HEK293 (cell line): ENCODE results near the gene TOPBP1.
A peak's percentile ranks its signal among the peaks of the same experiment; 100 is the strongest.

Experiments used
- CTCF ChIA-PET: fragments of 350-600 bp; formaldehyde crosslinking; extraction: SDS; loops from one replicate; lab custom pipeline; 2021; ENCODE audit warnings: antibody characterized with exemption; lab: Yijun Ruan, JAX
- POLR2A ChIA-PET: fragments of 300-600 bp; formaldehyde crosslinking; extraction: SDS; loops from one replicate; lab custom pipeline; 2020; ENCODE audit warnings: antibody characterized with exemption, inconsistent platforms; lab: Yijun Ruan, JAX
- H3K27ac ChIP-seq: fragments of 200-500 bp; sonication (Bioruptor generic); 2 replicates; pipeline ENCODE4 v1.5.1; 2014; ENCODE audit warnings: low read depth, low read length, control low read depth, inconsistent platforms; ENCODE audit errors: extremely low read depth
- H3K36me3 ChIP-seq, 2 experiments: fragments of 200-500 bp in 1 of 2; sonication (Bioruptor generic) in 1 of 2; 1 replicate in 1 of 2; 2 replicates in 1 of 2; pipeline ENCODE4 v1.5.1; 2014 to 2017; ENCODE audit warnings: inconsistent platforms in 2 of 2, low read length in 2 of 2; ENCODE audit not compliant: control insufficient read depth in 2 of 2, insufficient read depth in 1 of 2
- H3K4me1 ChIP-seq: fragments of 200-500 bp; sonication (Bioruptor generic); 2 replicates; pipeline ENCODE4 v1.5.1; 2014; ENCODE audit warnings: mild to moderate bottlenecking, low read length, inconsistent platforms; ENCODE audit not compliant: control insufficient read depth, insufficient read depth
- H3K4me3 ChIP-seq: 2 replicates; pipeline ENCODE4 v1.5.1; 2011; ENCODE audit warnings: low read depth, mild to moderate bottlenecking, control low read depth, low read length, moderate library complexity
- H3K9me3 ChIP-seq: fragments of 200-500 bp; sonication (Bioruptor generic); 2 replicates; pipeline ENCODE4 v1.5.1; 2014; ENCODE audit warnings: low read depth, low read length, inconsistent platforms; ENCODE audit not compliant: control insufficient read depth, insufficient read depth
- EGR2 ChIP-seq: fragments of 450-650 bp; formaldehyde crosslinking; IDR thresholded peaks from 2 replicates; pipeline ENCODE4 v1.5.1; 2016; ENCODE audit warnings: low read depth, missing biosample characterization, missing genetic modification characterization
- KLF10 ChIP-seq: fragments of 450-650 bp; IDR thresholded peaks from 2 replicates; pipeline ENCODE4 v1.5.1; 2018; ENCODE audit warnings: missing biosample characterization, mild to moderate bottlenecking, missing genetic modification characterization
- PRDM1 ChIP-seq: fragments of 450-650 bp; formaldehyde crosslinking; IDR thresholded peaks from 2 replicates; pipeline ENCODE4; 2016; ENCODE audit warnings: missing biosample characterization, missing genetic modification characterization
- PRDM2 ChIP-seq: fragments of 450-650 bp; formaldehyde crosslinking; IDR thresholded peaks from 2 replicates; pipeline ENCODE4 v1.5.1; 2016; ENCODE audit warnings: missing biosample characterization, missing genetic modification characterization, borderline replicate concordance
- SALL2 ChIP-seq: fragments of 450-650 bp; formaldehyde crosslinking; IDR thresholded peaks from 2 replicates; pipeline ENCODE4 v1.5.0; 2017; ENCODE audit warnings: missing biosample characterization, mild to moderate bottlenecking, missing genetic modification characterization, borderline replicate concordance
- SCRT1 ChIP-seq: fragments of 450-650 bp; formaldehyde crosslinking; IDR thresholded peaks from 2 replicates; pipeline ENCODE4 v1.5.1; 2016; ENCODE audit warnings: missing biosample characterization, missing genetic modification characterization, borderline replicate concordance
- SCRT2 ChIP-seq: fragments of 450-650 bp; formaldehyde crosslinking; IDR thresholded peaks from 2 replicates; pipeline ENCODE4 v1.5.1; 2016; ENCODE audit warnings: missing biosample characterization, missing genetic modification characterization
- ZFHX2 ChIP-seq: fragments of 450-650 bp; formaldehyde crosslinking; conservative IDR thresholded peaks from 2 replicates; pipeline ENCODE4 v1.5.1; 2016; ENCODE audit warnings: missing biosample characterization, missing genetic modification characterization
- ZNF10 ChIP-seq: fragments of 450-650 bp; formaldehyde crosslinking; IDR thresholded peaks from 2 replicates; pipeline ENCODE4 v1.5.1; 2017; ENCODE audit warnings: missing biosample characterization, missing genetic modification characterization
- ZNF398 ChIP-seq: fragments of 450-650 bp; formaldehyde crosslinking; IDR thresholded peaks from 2 replicates; pipeline ENCODE4 v1.5.1; 2017; ENCODE audit warnings: missing biosample characterization, missing genetic modification characterization
- ZNF530 ChIP-seq: fragments of 450-650 bp; formaldehyde crosslinking; IDR thresholded peaks from 2 replicates; pipeline ENCODE4 v1.5.1; 2016; ENCODE audit warnings: low read depth, missing biosample characterization, missing genetic modification characterization
- ZNF555 ChIP-seq: fragments of 450-650 bp; formaldehyde crosslinking; conservative IDR thresholded peaks from 2 replicates; pipeline ENCODE4 v1.5.1; 2017; ENCODE audit warnings: missing biosample characterization, mild to moderate bottlenecking, missing genetic modification characterization, inconsistent platforms
- ZNF777 ChIP-seq: fragments of 450-650 bp; formaldehyde crosslinking; IDR thresholded peaks from 2 replicates; pipeline ENCODE4 v1.5.1; 2017; ENCODE audit warnings: missing biosample characterization, missing genetic modification characterization, borderline replicate concordance
- TF ChIP-seq, protein P1 (sequence below): fragments of 450-650 bp; formaldehyde crosslinking; IDR thresholded peaks from 2 replicates; pipeline ENCODE4 v1.5.1; 2016; ENCODE audit warnings: missing biosample characterization, missing genetic modification characterization, borderline replicate concordance

The TOPBP1 gene

DNA sequence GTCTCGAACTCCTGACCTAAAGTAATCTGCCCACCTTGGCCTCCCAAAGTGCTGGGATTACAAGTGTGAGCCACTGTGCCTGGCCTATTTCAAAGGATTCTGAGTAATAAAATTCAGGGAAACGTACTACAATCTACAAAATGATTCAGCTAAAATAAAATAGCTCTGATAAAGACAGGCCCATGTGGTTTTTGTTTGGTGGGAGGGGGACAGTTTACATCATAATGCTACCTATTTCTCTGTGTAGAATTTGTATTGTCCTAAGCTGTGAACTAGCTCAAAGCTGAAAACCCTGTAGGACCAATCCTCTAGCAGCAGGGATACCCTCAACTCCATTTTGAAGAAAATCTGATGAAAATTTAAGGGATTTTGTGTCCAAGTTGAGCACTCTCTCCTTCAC is 62.5 kb downstream of the TOPBP1 start (continued):
- TF ChIP-seq ZNF777 (tag by site-specific recombination) (no peak), ZNF10 (tag by site-specific recombination) (no peak), KLF10 (tag by site-specific recombination) (no peak)

DNA sequence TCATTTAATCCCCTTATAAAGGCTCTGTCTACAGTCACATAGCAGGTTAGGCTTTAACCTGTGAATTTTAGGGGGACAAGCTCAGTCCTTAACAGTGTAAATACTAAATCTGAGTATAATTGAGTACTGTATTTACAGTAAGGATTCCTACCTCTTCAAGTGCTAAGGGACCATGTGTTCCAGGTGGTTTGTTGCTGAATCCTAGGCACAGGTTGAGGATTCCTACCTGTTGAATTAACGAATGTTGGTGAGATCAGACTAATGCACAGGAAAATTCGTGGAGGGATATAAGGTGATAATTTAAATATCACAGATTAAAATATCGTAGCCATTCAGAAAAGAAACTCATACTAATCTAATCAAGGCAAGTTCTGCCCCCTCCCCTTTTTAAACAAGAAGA is 63.3 kb downstream of the TOPBP1 start:
- POLR2A ChIA-PET = no interaction called here
- H3K4me1 ChIP-seq = no peaks in the 10 kb centered on the region
- no peak for TF ChIP-seq PRDM2 (tag by site-specific recombination)
- no peak for TF ChIP-seq ZNF555
- TF ChIP-seq, protein P1, sequence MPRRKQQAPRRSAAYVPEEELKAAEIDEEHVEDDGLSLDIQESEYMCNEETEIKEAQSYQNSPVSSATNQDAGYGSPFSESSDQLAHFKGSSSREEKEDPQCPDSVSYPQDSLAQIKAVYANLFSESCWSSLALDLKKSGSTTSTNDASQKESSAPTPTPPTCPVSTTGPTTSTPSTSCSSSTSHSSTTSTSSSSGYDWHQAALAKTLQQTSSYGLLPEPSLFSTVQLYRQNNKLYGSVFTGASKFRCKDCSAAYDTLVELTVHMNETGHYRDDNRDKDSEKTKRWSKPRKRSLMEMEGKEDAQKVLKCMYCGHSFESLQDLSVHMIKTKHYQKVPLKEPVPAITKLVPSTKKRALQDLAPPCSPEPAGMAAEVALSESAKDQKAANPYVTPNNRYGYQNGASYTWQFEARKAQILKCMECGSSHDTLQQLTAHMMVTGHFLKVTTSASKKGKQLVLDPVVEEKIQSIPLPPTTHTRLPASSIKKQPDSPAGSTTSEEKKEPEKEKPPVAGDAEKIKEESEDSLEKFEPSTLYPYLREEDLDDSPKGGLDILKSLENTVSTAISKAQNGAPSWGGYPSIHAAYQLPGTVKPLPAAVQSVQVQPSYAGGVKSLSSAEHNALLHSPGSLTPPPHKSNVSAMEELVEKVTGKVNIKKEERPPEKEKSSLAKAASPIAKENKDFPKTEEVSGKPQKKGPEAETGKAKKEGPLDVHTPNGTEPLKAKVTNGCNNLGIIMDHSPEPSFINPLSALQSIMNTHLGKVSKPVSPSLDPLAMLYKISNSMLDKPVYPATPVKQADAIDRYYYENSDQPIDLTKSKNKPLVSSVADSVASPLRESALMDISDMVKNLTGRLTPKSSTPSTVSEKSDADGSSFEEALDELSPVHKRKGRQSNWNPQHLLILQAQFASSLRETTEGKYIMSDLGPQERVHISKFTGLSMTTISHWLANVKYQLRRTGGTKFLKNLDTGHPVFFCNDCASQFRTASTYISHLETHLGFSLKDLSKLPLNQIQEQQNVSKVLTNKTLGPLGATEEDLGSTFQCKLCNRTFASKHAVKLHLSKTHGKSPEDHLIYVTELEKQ (tag by site-specific recombination) = no peak
- TF ChIP-seq SCRT1 (tag by site-specific recombination) = peak; percentile 57; the same call in 1 of the 2 replicates
- TF ChIP-seq ZNF398 (tag by site-specific recombination) = no peak
- no peak for TF ChIP-seq PRDM1 (tag by site-specific recombination)
- peak; percentile 69 for TF ChIP-seq SCRT2 (tag by site-specific recombination)
- TF ChIP-seq, all 188 proteins: peak for 2
- H3K9me3 ChIP-seq = no peaks in the 10 kb centered on the region
- peaks cover under 1 to 33% of the 10 kb centered on the region in 2 experiments; a peak in 2 of 3 replicates for H3K36me3 ChIP-seq
- no peak overlapping the region for H3K27ac ChIP-seq
- H3K4me3 ChIP-seq = no peak overlapping the region
- CTCF ChIA-PET = no interaction called here

GRCh38 chr3:133595341-133595740 is 66.4 kb downstream of the TOPBP1 start:
- POLR2A ChIA-PET = interaction anchor here (1.4 kb wide), 1 partner anchor 10 kb away, joined by 3 read pairs; no protein-coding TSS in a partner anchor

More at GRCh38 chr3:133595341-133595740, 66.4 kb downstream of the TOPBP1 start:
- no peak overlapping the region for H3K4me3 ChIP-seq
- TF ChIP-seq ZFHX2 (tag by site-specific recombination) = 0 out of 2 replicates have a peak, but pooled peaks have one; percentile 23
- no peak for TF ChIP-seq SALL2 (tag by site-specific recombination)
- TF ChIP-seq ZNF530 = no peak
- peak; percentile 24; the same call in 1 of the 2 replicates for TF ChIP-seq EGR2 (tag by site-specific recombination)
- TF ChIP-seq, all 188 proteins: peak for 2
- Histone ChIP-seq H3K9me3 (no peaks in the 10 kb centered on the region), H3K36me3 (peaks cover 0 to 10% of the 10 kb centered on the region in 2 experiments; a peak in 2 of 3 replicates), H3K4me1 (no peaks in the 10 kb centered on the region), H3K27ac (no peak overlapping the region)
- CTCF ChIA-PET = no interaction called here
